PFSK-1 (cell line): ENCODE data around the gene THSD7B.

Experiments
- FOXP2 ChIP-seq: optimal IDR thresholded peaks from 2 replicates; pipeline ENCODE3; 2011; ENCODE audit warnings: borderline replicate concordance, control low read depth, inconsistent platforms; ENCODE audit not compliant: insufficient read depth; ENCODE audit errors: extremely low read length, extremely low read depth
- POLR2AphosphoS5 ChIP-seq: IDR thresholded peaks from 2 replicates; pipeline ENCODE4 v1.6.1; 2012; ENCODE audit warnings: low read depth, mild to moderate bottlenecking, control low read depth, low read length, moderate library complexity
- REST ChIP-seq, 2 experiments: IDR thresholded peaks; 2 replicates each; pipeline versions ENCODE4 v1.6.1 to v1.8.0; 2011 to 2012; ENCODE audit warnings: low read depth in 2 of 2, low read length in 2 of 2, control low read depth in 1 of 2, inconsistent platforms in 1 of 2, mild to moderate bottlenecking in 1 of 2, moderate library complexity in 1 of 2; ENCODE audit not compliant: insufficient read depth in 1 of 2
- SIN3A ChIP-seq: IDR thresholded peaks from 2 replicates; pipeline ENCODE4 v1.6.1; 2012; ENCODE audit warnings: mild to moderate bottlenecking, low read length, moderate library complexity, borderline replicate concordance; ENCODE audit not compliant: insufficient read depth
- TAF1 ChIP-seq: IDR thresholded peaks from 2 replicates; pipeline ENCODE4 v1.6.1; 2012; ENCODE audit warnings: low read length, control low read depth, borderline replicate concordance; ENCODE audit not compliant: insufficient read depth

THSD7B gene

GRCh38 chr2:137654046-137654445 is 888.7 kb downstream of the THSD7B start:
- TF ChIP-seq TAF1 (no peak), POLR2AphosphoS5 (no peak), REST (IDR thresholded peaks at IDR 0.05; ENCODE audit: insufficient read depth in 1 of 2, low read depth in 2 of 2, low read length in 2 of 2) (no peak), FOXP2 (no peak), SIN3A (no peak)

GRCh38 chr2:137655814-137656213 is 890.5 kb downstream of the THSD7B start:
- peak in 1 of 2 experiments; percentile 80; a peak in 2 of 4 replicates for TF ChIP-seq REST (IDR thresholded peaks at IDR 0.05; ENCODE audit: insufficient read depth in 1 of 2, low read depth in 2 of 2, low read length in 2 of 2)
- no peak for TF ChIP-seq FOXP2
- TF ChIP-seq POLR2AphosphoS5 = no peak
- TF ChIP-seq TAF1 = no peak
- no peak for TF ChIP-seq SIN3A

- TF ChIP-seq SIN3A (no peak), REST (IDR thresholded peaks at IDR 0.05; ENCODE audit: insufficient read depth in 1 of 2, low read depth in 2 of 2, low read length in 2 of 2) (no peak), FOXP2 (no peak), TAF1 (no peak), POLR2AphosphoS5 (no peak)
Measured at GRCh38 chr2:137658433-137658832, 893.1 kb downstream of the THSD7B start.

GRCh38 chr2:137659616-137660015 is 894.3 kb downstream of the THSD7B start:
- TF ChIP-seq TAF1 (no peak), FOXP2 (no peak), SIN3A (no peak), POLR2AphosphoS5 (no peak), REST (IDR thresholded peaks at IDR 0.05; ENCODE audit: insufficient read depth in 1 of 2, low read depth in 2 of 2, low read length in 2 of 2) (no peak)

- no peak for TF ChIP-seq POLR2AphosphoS5
- no peak for TF ChIP-seq REST (IDR thresholded peaks at IDR 0.05; ENCODE audit: insufficient read depth in 1 of 2, low read depth in 2 of 2, low read length in 2 of 2)
Measured at GRCh38 chr2:137670111-137670510, 904.8 kb downstream of the THSD7B start.
